ENCODE results near the gene SAGE1. TPM values are rescaled to one million over a fixed set of nuclear protein-coding genes. Genes with fewer than 3 reads are reported as not detected.
"Not testable (repeated sequence)": the region's sequence is repeated elsewhere in the genome, so short reads cannot be mapped to it uniquely, and the experiment has no call there.

SAGE1 gene
- polyA plus RNA-seq, 1 donor from 2014 or later, result not detected

DNA sequence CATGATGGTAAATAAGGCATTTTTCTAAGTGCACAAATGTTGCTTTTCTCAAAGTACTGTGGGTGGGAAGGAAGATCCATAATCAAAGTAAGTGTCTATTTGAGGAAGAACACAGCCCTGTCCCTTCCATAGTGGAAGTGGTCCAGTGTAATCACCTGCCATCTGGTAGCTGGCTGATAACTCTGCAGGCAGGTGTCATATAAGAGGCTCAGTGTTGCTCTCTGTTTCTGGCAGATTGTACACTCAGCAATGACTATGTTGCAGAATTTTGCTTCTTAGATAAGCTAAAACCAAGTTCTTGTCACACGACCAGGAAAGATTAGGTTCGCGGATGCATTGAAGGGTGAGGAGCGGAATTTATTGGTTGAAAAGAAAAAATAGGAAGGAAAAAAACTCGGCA, 20.9 kb downstream of the SAGE1 start:
- no peak overlapping the region for H3K9ac ChIP-seq (ENCODE audit: low read length)
- H4K20me1 ChIP-seq (ENCODE audit: insufficient read depth), result no peaks in the 10 kb centered on the region
- no peak overlapping the region for H3K27ac ChIP-seq (ENCODE audit: low read length)
- H3K4me2 ChIP-seq (ENCODE audit: low read length), result no peak overlapping the region
- TF ChIP-seq, protein P1, sequence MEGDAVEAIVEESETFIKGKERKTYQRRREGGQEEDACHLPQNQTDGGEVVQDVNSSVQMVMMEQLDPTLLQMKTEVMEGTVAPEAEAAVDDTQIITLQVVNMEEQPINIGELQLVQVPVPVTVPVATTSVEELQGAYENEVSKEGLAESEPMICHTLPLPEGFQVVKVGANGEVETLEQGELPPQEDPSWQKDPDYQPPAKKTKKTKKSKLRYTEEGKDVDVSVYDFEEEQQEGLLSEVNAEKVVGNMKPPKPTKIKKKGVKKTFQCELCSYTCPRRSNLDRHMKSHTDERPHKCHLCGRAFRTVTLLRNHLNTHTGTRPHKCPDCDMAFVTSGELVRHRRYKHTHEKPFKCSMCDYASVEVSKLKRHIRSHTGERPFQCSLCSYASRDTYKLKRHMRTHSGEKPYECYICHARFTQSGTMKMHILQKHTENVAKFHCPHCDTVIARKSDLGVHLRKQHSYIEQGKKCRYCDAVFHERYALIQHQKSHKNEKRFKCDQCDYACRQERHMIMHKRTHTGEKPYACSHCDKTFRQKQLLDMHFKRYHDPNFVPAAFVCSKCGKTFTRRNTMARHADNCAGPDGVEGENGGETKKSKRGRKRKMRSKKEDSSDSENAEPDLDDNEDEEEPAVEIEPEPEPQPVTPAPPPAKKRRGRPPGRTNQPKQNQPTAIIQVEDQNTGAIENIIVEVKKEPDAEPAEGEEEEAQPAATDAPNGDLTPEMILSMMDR (IDR thresholded peaks at IDR 0.05; ENCODE audit: poor library complexity, severe bottlenecking), result no peak
- TF ChIP-seq, protein P2, sequence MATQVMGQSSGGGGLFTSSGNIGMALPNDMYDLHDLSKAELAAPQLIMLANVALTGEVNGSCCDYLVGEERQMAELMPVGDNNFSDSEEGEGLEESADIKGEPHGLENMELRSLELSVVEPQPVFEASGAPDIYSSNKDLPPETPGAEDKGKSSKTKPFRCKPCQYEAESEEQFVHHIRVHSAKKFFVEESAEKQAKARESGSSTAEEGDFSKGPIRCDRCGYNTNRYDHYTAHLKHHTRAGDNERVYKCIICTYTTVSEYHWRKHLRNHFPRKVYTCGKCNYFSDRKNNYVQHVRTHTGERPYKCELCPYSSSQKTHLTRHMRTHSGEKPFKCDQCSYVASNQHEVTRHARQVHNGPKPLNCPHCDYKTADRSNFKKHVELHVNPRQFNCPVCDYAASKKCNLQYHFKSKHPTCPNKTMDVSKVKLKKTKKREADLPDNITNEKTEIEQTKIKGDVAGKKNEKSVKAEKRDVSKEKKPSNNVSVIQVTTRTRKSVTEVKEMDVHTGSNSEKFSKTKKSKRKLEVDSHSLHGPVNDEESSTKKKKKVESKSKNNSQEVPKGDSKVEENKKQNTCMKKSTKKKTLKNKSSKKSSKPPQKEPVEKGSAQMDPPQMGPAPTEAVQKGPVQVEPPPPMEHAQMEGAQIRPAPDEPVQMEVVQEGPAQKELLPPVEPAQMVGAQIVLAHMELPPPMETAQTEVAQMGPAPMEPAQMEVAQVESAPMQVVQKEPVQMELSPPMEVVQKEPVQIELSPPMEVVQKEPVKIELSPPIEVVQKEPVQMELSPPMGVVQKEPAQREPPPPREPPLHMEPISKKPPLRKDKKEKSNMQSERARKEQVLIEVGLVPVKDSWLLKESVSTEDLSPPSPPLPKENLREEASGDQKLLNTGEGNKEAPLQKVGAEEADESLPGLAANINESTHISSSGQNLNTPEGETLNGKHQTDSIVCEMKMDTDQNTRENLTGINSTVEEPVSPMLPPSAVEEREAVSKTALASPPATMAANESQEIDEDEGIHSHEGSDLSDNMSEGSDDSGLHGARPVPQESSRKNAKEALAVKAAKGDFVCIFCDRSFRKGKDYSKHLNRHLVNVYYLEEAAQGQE (IDR thresholded peaks at IDR 0.05; ENCODE audit: borderline replicate concordance), result no peak
- TF ChIP-seq MXI1 (conservative IDR thresholded peaks at IDR 0.05; ENCODE audit: poor library complexity, severe bottlenecking), result no peak
- TF ChIP-seq EZH2 (IDR thresholded peaks at IDR 0.05; ENCODE audit: borderline replicate concordance, insufficient read depth, low read length, poor library complexity, severe bottlenecking), result no peak
- no peak for TF ChIP-seq EP300 (conservative IDR thresholded peaks at IDR 0.05; ENCODE audit: poor library complexity, severe bottlenecking)
- TF ChIP-seq SMC3 (conservative IDR thresholded peaks at IDR 0.05; ENCODE audit: poor library complexity), result no peak
- no peak for TF ChIP-seq POLR2AphosphoS5 (IDR thresholded peaks at IDR 0.05)
- no peaks in the 10 kb centered on the region for H3K79me2 ChIP-seq (replicated peaks; ENCODE audit: insufficient read depth, low read length)
- H3K9me2 ChIP-seq (ENCODE audit: insufficient read depth, low read length), result no peaks in the 10 kb centered on the region
- H3K27me3 ChIP-seq (ENCODE audit: insufficient read depth, low read depth, low read length), result no peaks in the 10 kb centered on the region
- no peaks in the 10 kb centered on the region for H3F3A ChIP-seq (ENCODE audit: insufficient read depth, low read length, poor library complexity, severe bottlenecking)
- no peaks in the 10 kb centered on the region for H3K9me3 ChIP-seq (ENCODE audit: low read length)
- H3K4me3 ChIP-seq (ENCODE audit: low read length), result no peak overlapping the region
- no peak overlapping the region for H2AFZ ChIP-seq (ENCODE audit: low read depth, low read length)
- no peaks in the 10 kb centered on the region for H3K36me3 ChIP-seq (ENCODE audit: insufficient read depth, low read length)

DNA sequence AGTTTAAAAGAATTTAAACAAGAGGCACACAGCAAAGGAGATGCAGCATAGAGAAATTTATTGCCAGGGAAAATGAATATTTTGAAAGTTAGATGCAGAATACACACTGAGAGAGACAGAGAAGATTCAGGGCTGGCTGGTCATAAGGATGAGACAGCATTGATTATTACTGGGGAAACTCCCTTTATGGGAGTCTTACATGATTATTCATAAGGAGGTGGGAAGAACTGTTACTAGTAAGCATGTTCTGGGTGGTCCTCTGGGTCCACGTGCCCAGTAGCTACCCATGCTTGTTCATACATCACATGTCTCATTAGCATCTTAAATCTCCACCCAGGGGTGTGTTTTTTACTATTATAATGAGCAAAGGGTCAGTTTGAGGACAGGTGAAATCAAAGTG, 27.0 kb downstream of the SAGE1 start:
- not testable (repeated sequence) for H3K36me3 ChIP-seq (ENCODE audit: insufficient read depth, low read length); H3K27ac ChIP-seq (ENCODE audit: low read length); H3K9me2 ChIP-seq (ENCODE audit: insufficient read depth, low read length); H3K9ac ChIP-seq (ENCODE audit: low read length); H3K27me3 ChIP-seq (ENCODE audit: insufficient read depth, low read depth, low read length); H2AFZ ChIP-seq (ENCODE audit: low read depth, low read length); H3K4me3 ChIP-seq (ENCODE audit: low read length); H4K20me1 ChIP-seq (ENCODE audit: insufficient read depth); H3K4me2 ChIP-seq (ENCODE audit: low read length); H3F3A ChIP-seq (ENCODE audit: insufficient read depth, low read length, poor library complexity, severe bottlenecking); H3K9me3 ChIP-seq (ENCODE audit: low read length); H3K79me2 ChIP-seq (replicated peaks; ENCODE audit: insufficient read depth, low read length)

DNA sequence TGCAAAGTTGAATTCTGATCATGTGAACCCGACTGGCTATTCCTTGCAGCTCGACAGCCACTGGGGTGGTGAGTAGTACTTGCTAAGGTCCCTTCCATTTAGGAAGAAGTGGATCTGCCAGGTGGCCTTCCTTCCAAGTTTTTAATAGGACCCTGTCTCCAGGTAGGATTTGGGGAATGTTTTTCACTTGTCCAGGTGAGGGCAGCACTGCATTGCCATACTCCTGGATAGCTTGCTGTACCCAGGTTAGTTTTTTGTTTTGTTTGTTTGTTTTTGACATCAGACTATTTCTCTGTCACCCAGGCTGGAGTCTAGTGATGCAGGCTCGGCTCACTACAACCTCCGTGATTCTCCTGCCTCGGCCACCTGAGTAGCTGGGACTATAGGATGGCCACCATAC, 29.8 kb downstream of the SAGE1 start:
- H3K27ac ChIP-seq (ENCODE audit: low read length), result no peak overlapping the region
- H3F3A ChIP-seq (ENCODE audit: insufficient read depth, low read length, poor library complexity, severe bottlenecking), result no peaks in the 10 kb centered on the region
- H3K36me3 ChIP-seq (ENCODE audit: insufficient read depth, low read length), result no peaks in the 10 kb centered on the region
- no peaks in the 10 kb centered on the region for H3K27me3 ChIP-seq (ENCODE audit: insufficient read depth, low read depth, low read length)
- no peaks in the 10 kb centered on the region for H3K9me3 ChIP-seq (ENCODE audit: low read length)
- H2AFZ ChIP-seq (ENCODE audit: low read depth, low read length), result no peak overlapping the region
- H3K79me2 ChIP-seq (replicated peaks; ENCODE audit: insufficient read depth, low read length), result no peaks in the 10 kb centered on the region
- TF ChIP-seq, protein P2 (IDR thresholded peaks at IDR 0.05; ENCODE audit: borderline replicate concordance), result no peak
- TF ChIP-seq RAD21 (conservative IDR thresholded peaks at IDR 0.05) (no peak), POLR2AphosphoS5 (IDR thresholded peaks at IDR 0.05) (no peak)
- H3K9me2 ChIP-seq (ENCODE audit: insufficient read depth, low read length), result no peaks in the 10 kb centered on the region
- H3K4me2 ChIP-seq (ENCODE audit: low read length), result no peak overlapping the region
- no peak overlapping the region for H3K4me3 ChIP-seq (ENCODE audit: low read length)
- H4K20me1 ChIP-seq (ENCODE audit: insufficient read depth), result no peaks in the 10 kb centered on the region
- no peak overlapping the region for H3K9ac ChIP-seq (ENCODE audit: low read length)
